GM11168 (cell line): Measurements from ENCODE around the gene RCAN3.
"Not testable (repeated sequence)": the region's sequence is repeated elsewhere in the genome, so short reads cannot be mapped to it uniquely, and the experiment has no call there.

Experiments used
- in situ Hi-C: fragments of 300-500 bp; cut with MboI; formaldehyde crosslinking; loops from one replicate; pipeline ENCODE4 v1.12.0; 2022; ENCODE audit warnings: low sequenced_read_pairs; ENCODE audit not compliant: unreplicated experiment

The RCAN3 gene

DNA sequence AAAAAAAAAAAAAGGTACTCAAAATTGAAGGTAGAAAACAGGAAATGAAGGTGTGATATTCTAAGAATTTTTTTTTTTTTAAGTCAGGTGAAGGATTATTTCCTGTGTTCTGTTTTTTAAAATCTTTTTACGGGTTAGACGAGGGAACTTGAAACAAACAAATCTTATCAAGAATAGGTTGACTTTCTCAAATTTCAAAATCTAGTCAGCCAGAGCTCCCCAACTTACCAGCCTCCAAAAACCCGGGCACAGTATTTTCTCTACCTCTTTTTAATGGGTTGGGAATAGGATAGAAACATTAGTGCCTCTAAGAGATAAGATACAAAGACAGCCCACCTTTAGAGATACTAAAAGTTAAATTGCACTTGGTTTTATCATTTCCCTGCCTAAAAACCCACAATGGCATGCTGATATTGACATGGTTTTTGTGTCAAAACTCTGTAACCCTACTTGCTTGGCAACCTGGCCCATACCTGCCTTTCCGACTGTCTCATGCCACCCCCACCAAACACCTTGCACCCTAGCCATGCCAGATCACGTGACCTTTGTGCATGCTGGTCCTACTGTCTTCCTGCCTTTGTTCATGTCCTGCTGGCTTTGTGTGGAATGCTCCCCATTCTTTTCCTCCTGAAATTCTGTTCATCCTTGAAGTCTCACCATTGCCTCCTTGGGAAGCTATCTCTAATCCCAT lies 4.2 kb downstream of the RCAN3 start:
- in situ Hi-C loops: no loop called here

DNA sequence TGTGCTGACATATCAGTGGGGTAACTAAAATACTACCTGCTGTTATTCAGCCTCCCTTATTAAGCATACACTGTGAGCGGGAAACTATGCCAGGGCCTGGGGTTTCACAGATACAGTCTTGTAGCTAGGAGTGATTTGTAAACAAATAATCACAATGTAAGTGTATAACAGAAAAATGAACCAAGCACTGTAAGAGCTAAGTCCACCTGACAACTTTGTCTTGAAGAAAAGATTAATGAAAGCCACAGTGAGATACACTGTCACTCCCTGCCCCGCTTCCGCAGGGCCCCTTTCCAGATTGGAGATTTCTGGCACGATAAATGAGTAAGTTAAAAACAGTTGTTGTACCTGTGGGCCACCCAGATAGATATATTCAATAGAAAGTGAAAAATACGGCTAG lies 4.8 kb downstream of the RCAN3 start:
- in situ Hi-C loops: no loop called here

DNA sequence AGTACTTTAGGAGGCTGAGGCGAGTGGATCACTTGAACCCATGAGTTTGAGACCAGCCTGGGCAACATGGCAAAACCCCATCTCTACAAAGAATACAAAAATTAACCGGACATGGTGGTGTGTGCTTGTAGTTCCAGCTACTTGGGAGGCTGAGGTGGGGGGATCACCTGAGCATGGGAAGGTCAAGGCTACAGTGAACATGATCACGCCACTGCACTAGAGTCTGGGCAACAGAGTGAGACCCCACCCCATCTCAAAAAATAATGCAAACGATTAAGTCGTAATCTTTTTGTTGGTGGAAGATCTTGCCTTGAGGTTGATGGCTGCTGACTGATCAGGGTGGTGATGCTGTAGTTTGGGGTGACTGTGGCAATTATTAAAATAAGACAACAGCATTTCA lies 6.3 kb downstream of the RCAN3 start:
- in situ Hi-C loops: no loop called here

DNA sequence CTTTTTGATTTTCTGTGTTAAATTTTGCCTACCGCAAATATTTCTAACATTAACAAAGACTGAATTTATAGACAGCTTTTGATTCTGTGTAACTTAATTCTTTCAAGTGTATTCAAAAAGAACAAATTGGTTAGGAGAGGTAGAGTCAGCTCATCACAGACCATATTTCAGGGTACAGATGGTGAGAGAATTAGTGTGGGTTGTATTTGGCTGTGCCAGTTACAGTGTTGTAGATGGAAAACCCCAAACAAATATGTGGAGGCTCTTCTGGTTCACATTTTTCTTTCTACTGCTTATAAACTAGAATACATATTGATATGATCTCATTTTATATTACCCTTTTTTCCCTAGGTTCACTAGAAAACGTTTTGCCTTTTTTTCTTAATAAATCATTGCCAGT lies 11.1 kb downstream of the RCAN3 start:
- in situ Hi-C loops: no loop called here

DNA sequence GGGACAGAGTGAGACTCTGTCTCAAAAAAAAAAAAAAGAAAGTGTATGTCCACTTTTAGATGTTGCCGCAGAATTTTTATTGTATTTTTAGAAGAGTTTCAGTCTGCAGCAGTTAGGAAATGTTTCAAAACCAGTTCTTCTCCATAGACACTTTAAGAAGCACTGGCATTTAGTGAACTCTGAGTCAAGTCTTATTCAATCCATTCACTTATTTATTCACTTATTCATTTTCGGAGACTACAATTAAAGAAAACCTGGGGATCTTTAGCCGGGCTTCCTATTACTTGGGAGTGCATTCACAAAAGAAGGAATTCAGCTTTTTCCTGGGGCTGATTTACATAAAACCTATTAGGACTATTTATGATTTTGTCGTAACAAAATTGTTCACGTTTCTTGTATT lies 12.3 kb downstream of the RCAN3 start:
- in situ Hi-C loops: no loop called here

DNA sequence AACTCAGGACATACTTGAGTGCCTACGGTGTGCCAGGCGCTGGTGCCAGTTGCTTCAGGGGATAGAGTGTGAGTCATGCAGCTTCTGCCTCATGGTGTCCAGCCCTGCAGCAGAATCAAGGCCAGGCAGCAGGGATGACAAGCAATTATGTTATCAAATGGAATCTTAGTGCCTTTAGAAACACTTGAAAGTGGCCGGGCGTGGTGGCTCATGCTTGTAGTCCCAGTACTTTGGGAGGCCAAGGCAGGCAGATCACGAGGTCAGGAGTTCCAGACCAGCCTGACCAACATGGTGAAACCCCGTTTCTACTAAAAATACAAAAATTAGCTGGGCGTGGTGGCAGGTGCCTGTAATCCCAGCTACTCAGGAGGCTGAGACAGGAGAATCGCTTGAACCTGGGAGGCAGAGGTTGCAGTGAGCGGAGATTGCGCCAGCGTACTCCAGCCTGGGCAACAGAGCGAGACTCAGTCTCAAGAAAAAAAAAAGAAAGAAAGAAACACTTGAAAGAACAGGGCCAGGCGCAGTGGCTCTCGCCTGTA lies 13.1 kb downstream of the RCAN3 start:
- in situ Hi-C loops: not testable (repeated sequence)

DNA sequence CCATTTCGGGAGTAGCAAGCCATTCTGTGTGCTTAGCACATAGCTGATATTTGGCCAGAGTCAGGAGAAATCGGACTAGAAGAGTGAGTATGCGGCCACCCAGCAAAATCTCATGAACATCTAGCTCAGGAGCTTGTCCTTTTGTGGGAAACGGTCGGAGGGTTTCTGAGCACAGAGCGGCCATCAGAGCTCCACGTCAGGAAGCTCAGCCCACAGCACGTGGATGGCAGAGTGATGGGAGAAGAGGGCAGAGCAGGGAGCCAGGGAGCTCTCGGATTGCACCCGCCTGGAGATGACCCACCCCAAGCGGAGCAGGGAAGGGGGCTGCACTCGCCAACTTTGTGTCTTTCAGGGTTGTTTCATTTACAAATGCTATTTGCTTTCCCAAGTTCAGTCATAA lies 13.9 kb downstream of the RCAN3 start:
- in situ Hi-C loops: no loop called here

DNA sequence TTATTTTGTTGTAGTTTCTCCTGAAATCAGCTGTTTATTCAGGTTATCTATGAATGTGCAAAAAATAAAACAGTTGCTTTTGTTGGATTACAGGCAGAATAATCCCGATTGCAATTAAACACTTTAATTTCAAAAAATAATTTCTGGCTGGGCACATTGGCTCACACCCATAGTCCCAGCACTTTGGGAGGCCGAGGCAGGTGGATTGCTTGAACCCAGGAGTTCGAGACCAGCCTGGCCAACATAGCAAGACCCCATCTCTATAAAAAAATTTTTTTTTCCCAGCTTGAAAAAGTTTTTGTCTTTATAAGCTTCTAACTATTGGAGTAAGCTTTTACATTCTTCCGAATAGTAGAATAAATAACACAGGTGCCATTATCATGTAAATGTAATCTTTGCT lies 15.3 kb downstream of the RCAN3 start:
- in situ Hi-C loops: no loop called here

DNA sequence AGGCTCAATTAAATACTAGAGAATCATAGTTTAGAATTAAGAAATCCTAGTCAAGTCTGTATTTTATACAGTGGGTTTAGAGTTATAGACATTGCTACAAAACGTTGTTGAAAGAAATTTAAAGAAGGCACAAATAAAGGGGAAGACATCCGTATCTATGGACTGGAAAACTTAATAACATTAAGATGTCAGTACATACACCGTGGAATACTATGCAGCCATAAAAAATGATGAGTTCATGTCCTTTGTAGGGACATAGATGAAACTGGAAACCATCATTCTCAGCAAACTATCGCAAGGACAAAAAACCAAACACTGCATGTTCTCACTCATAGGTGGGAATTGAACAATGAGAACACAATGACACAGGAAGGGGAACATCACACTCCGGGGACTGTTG lies 17.6 kb downstream of the RCAN3 start:
- in situ Hi-C loops: not testable (repeated sequence)

DNA sequence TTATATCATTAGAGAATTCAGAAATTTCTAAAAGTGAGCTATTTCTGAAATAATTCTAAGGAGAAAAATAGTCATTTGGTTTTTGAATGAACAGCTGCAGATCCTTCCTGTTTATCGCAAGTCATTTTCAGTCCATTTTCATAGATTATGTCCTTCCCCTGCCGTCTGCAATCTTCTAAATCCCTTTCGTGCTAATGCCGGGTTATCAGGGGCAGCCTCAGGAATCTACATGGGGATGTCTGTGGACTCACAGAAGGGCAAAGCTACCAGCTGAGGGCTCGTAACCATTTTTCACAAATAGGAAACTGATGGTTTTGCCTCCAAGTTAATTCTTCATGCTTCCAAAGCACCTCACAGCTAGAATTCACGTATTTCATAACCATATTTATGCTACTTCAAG lies 23.0 kb downstream of the RCAN3 start:
- in situ Hi-C loops: no loop called here

DNA sequence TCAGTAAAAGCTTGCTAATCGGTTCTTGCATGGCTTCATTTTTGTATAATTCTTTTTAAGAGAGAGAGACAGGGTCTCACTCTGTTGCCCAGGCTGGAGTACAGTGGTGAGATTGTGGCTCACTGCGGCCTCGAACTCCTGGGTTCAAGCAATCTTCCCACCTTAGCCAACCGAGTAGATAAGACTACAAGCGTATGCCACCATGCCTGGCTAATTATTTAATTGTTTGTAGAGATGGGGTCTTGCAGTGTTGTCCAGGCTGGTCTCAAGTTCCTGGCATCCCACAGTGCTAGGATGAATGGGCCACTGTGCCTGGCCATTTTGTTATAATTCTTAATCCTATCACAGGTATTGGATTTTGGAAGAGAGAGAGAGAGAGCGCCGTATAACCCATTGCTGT lies 23.4 kb downstream of the RCAN3 start:
- in situ Hi-C loops: no loop called here

DNA sequence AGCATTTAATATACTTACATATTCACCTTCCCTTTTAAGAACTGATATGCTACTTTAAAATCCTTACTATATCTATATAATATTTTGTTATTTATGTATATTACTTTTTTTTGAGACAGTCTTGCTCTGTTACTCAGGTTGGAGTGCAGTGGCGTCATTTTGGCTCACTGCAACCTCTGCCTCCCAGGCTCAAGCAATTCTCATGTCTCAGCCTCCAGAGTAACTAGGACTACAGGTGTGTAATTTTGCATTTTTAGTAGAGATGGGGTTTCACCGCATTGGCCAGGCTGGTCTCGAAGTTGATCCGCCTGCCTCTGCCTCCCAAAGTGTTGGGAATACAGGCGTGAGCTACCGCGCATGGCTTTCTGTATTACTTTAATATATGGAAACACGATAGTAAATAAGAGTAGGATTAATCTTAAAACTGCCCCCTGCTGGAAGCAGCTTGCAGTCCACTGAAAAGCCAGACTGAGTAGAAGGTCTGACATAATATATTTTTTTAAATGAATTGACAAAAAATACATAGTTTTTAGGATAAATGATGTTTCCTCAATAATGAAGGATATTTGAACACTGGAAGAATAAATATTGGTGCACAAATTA lies 24.4 kb downstream of the RCAN3 start:
- in situ Hi-C loops: no loop called here

DNA sequence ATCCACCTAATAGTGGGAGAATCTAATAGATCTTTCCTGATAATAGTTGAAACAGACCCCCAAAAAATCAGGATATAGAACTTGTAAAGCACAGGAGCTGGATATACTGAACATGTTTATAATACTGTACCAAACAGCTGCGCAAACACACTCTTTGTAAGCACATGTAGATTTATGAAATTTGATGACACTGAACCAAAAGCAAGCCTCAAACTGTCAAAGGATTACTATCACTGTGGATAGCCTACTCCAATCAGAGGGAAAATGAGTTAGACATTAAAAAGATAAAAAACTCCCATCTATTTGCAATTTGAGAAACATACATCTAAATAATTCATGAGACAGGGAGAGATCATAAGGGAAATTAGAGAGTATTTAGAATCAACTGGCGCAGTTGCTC lies 26.1 kb downstream of the RCAN3 start:
- in situ Hi-C loops: no loop called here

DNA sequence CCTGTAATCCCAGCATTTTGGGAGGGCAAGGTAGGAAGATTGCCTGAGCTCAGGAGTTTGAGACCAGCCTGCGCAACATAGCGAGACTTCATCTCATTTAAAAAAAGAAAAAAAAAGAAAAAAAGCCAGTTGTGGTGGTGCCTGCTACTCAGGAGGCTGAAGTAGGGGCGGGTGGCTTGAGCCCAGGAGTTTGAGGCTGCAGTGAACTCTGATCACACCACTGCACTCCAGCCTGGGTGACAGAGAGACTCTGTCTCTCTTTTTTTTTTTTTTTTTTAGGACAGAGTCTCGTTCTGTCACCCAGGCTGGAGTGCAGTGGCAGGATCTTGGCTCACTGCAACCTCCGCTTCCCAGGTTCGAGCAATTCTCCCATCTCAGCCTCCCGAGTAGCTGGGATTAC lies 26.7 kb downstream of the RCAN3 start:
- in situ Hi-C loops: not testable (repeated sequence)

DNA sequence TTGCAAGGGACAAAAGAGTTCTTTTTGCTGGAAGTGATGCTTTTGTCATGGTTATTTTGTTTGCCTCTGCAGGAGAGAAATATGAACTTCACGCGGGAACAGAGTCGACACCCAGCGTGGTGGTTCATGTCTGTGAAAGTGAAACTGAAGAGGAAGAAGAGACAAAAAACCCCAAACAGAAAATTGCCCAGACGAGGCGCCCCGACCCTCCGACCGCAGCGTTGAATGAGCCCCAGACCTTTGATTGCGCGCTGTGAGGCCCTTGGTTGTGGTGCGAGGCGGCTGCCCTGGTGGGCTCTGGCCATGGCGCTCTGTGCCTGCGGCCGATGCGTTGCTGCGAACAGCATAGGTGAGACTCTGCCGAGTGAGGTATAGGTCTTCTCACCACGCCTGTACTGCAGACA lies 32.4 kb downstream of the RCAN3 start:
- in situ Hi-C loops: no loop called here

DNA sequence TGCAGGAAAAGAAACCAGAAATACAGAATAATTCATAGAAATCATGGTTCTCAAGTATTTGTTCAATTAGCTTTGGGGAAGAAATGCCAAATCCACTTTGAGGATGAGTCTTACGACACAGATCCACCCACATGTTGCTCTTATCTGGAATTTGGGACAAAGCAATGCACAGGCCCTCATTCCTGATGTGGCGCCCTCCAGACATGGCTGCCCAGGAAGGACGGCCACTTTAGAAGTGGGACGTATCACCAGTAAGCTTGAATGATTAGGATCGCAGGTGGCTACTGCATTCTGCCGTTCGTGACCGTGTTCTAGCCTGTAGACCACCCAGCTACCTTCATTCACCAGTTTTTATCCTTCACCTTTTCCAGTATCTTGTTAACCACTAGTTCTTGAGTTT lies 33.1 kb downstream of the RCAN3 start:
- in situ Hi-C loops: no loop called here

DNA sequence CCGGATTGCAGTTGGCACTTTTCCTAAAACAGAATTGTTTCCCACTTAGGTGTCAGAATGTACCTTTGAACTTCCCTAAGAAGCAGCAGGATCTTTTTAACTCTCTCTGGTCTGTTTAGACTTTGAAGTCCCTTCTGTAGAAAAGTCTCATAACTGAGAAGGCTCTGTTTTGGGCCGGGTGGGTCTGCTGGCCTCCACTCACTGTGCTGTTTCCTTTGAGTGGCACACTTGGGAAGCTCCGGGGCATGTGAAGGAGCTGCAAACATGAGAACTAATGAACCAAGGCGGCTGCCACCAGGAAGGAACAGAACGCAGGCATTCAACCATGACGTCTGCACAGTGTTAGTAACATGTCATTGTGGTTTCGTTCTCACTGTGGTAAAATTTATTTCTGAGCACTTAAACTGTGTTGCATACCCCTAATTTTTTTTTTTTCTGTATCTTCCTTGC lies 33.8 kb downstream of the RCAN3 start:
- in situ Hi-C loops: no loop called here

DNA sequence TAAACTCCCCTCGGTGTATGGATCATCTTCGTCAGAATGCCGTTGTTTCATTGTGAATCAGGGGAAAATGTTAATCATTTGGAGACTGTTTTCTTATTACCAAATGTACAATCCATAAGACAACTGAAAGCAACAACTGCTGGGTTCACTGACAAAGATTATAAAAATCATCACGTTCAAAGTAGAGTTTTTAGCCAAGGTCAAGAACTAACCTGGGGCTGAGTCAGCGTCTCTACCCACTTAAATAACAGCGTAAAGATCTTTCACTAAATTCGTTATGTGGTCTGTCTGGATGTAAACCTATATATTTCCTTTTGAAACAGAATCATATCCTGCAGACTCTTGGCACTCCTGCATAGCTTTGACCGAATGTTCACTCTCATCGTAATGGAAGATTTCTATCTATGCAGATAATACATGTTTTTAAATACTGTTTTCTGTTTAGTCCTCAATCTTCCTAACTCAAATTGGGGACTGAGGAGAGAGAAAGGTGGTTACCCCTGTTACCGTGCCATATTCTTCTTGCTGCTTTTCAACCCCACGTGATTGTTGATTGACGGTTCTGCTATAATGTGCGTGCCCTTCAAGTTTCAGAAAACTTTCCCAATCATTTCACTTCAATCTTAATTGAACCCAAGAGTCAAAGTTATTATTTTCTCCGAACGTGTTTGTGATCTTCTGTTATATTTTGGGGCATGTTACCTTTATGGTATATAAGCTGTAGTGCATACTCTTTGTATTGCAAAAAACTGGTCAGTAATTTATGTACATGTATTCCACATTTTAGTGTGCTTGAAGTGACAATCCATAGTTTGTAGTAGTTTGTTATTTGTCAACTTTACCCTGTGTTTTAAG lies 37.6 kb downstream of the RCAN3 start:
- in situ Hi-C loops: no loop called here

DNA sequence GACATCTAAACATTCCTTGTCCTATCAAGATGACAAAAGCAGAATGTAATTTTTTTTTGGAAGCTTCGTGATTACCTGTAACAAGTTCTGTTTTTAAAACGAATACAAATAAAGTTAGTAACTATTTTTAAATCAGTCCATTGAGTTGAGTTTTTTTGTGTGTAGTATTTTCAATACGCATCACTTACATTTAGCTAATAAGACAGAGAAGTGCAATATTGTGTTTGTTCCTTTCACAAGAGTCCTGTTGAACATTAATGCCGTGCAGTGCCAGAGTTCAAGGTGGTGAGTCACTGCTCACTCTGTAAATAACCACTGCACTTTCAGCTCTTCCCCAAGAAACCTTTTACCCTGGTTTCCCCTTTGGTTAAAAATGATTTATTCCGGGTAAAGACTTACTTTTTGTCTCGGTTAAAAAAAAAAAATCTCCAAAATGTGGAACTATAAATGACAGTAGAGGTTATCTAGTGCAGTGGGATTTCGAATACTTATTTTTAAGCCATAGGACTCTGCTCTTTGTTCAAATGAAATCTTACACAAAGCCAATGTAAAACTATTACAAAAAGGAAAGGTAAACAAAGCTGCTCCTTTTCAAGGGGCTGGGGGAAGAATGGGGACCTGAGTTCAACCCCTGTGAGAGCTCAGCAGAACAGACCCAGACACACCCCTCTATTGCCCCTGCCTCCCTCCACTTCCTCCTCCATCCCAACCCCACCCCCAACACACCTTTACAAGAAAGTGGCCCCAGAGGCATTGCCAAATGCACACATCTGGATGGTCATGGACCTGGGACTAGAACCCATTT lies 38.5 kb downstream of the RCAN3 start:
- in situ Hi-C loops: no loop called here

DNA sequence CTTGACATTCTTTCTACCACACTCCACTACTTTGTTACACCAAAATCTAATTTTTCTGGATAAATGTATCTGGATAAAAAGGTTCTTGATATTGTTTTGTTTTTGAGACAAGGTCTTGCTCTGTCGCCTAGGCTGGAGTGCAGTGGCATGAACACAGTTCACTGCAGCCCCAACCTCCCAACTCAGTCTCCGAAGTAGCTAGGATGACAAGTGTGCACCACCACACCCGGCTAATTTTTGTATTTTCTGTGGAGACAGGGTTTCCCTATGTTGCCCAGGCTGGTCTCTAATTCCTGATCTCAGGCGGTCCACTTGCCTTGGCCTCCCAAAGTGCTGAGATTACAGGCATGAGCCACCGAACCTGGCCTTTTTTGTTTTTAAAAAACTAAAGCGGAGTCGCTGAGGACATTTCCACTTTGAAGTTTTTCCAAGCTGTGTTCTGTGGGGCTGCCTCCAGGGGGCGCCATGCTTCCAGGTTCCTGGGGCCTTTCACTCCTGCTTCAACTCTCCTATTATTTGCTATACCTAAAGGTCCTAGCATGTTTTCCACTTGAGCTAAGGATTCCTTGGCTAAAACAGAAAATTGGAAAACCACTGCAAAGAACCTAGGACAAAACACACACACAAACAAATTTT lies 39.2 kb downstream of the RCAN3 start:
- in situ Hi-C loops: no loop called here
